Natural killer cell (primary cell): ENCODE measurements around the gene CDC20. TPM values are rescaled to one million over a fixed set of nuclear protein-coding genes. Genes with fewer than 3 reads are reported as not detected.

Source experiments
- ATAC-seq, 3 donors: fragments of 150-1000 bp in 2 of 3; fragments of 200-7000 bp in 1 of 3; cut with Tn5 transposase; 1 replicate in 1 of 3; 2 replicates in 2 of 3; pipeline ENCODE4 v1.10.0; 2021; ENCODE audit warnings: mild to moderate bottlenecking in 2 of 3, moderate library complexity in 2 of 3
- DNase-seq, 2 donors: peaks; one replicate each; pipeline versions ENCODE4 v3.0.0 to v3.0.0-alpha.2; 2013 to 2021; ENCODE audit warnings: mixed read lengths in 1 of 2
- H3K27ac ChIP-seq: one replicate; pipeline ENCODE4 v1.5.1; 2013; ENCODE audit warnings: mild to moderate bottlenecking, low read length
- H3K27me3 ChIP-seq: one replicate; pipeline ENCODE4 v1.6.1; 2013; ENCODE audit warnings: low read length; ENCODE audit not compliant: control insufficient read depth, insufficient read depth
- H3K36me3 ChIP-seq: one replicate; pipeline ENCODE4 v1.6.1; 2013; ENCODE audit warnings: low read length; ENCODE audit not compliant: control insufficient read depth, insufficient read depth
- H3K4me1 ChIP-seq: one replicate; pipeline ENCODE4 v1.6.1; 2013; ENCODE audit warnings: low read length; ENCODE audit not compliant: control insufficient read depth, insufficient read depth
- H3K4me3 ChIP-seq: one replicate; pipeline ENCODE4 v1.5.1; 2013; ENCODE audit warnings: low read length
- H3K9me3 ChIP-seq: one replicate; pipeline ENCODE4 v1.6.1; 2013; ENCODE audit warnings: low read length; ENCODE audit not compliant: control insufficient read depth, insufficient read depth
- H3K27ac Mint-ChIP-seq, 2 donors: one replicate each; pipeline ENCODE4 v1.8.0; 2022; ENCODE audit warnings: mild to moderate bottlenecking in 2 of 2, mixed read lengths in 2 of 2, moderate library complexity in 1 of 2
- H3K27me3 Mint-ChIP-seq, 2 donors: one replicate each; pipeline ENCODE4 v1.8.0; 2022; ENCODE audit warnings: low read depth in 2 of 2, mixed read lengths in 2 of 2
- H3K36me3 Mint-ChIP-seq: one replicate; pipeline ENCODE4 v1.8.0; 2022; ENCODE audit warnings: mixed read lengths
- H3K4me1 Mint-ChIP-seq, 2 donors: one replicate each; pipeline ENCODE4 v1.8.0; 2022; ENCODE audit warnings: mixed read lengths in 2 of 2
- H3K4me3 Mint-ChIP-seq: one replicate; pipeline ENCODE4 v1.8.0; 2022; ENCODE audit warnings: mild to moderate bottlenecking, moderate library complexity, mixed read lengths
- H3K9me3 Mint-ChIP-seq, 2 donors: one replicate each; pipeline ENCODE4 v1.8.0; 2022; ENCODE audit warnings: mixed read lengths in 2 of 2
- whole genome bisulfite sequencing: methylation state at CpG from one replicate; pipeline ENCODE4 v1.1.7; 2013; ENCODE audit warnings: missing lambda C conversion rate; ENCODE audit not compliant: insufficient coverage; 5-methylcytosine and 5-hydroxymethylcytosine counted together
- intact Hi-C: fragments of 100-400 bp; cut with micrococcal nuclease; formaldehyde crosslinking; loops from one replicate; pipeline ENCODE4 v1.14.2; 2022
- total RNA-seq, 4 donors: library from RNA; stranded (reverse); fragments of 120-200 nt in 1 of 4; gene quantifications; one replicate each; pipeline versions ENCODE4 v1.2.3 to v1.2.4, GENCODE V29; 2013 to 2022
- TF ChIP-seq, protein P1 (sequence below): fragments of 200-600 bp; IDR thresholded peaks from one replicate; pipeline ENCODE4 v1.8.0; 2022; ENCODE audit warnings: antibody characterized with exemption

The CDC20 gene
- total RNA-seq, 3 donors from 2014 or later (not counting 1 experiment from before 2014, with no cell fraction given): 0.50 to 2.4 (median 0.96) TPM

DNA sequence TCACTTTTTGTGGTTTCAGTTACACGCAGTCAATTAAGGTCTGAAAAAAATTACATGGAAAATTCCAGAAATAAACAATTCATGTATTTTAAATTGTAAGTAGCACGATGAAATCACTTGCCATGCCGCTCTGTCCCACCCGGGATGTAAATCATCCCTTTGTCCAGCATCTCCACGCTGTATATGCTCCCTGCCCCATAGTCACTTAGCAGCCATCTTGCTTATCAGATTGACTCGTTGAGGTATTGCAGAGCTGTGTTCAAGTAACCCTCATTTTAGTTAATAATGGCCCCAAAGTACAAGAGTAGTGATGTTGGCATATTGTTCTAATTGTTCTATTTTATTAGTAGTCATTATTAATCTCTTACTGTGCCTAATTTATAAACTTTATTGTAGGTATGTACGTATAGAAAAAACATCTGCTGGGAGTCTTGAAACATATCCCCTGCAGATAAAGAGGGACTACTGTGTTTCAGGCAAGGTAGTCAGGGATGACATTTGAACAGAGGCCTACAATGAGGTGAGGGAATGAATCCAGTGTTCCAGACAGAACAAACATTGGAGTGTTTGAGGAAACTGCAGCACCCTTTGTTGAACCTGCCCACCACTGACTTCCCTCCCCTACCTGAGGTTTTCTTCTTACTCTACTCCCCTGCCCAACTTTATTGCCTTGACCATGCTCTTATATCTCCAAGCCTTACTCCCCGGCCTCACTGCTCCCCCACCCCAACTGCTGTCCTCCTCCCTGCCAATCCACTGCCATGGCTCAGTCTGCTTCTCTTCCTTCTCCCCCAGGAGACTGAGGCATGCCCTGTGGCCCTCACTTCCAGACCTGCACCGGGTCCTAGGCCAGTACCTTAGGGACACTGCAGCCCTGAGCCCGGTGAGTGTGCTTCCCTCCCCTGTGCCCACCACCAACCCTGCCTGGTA, 7.1 kb upstream of the CDC20 start:
- Histone ChIP-seq H3K4me3 (no peak overlapping the region), H3K4me1 (peaks cover 4% of the 10 kb centered on the region), H3K27me3 (no peaks in the 10 kb centered on the region), H3K36me3 (no peaks in the 10 kb centered on the region), H3K27ac (no peak overlapping the region), H3K9me3 (no peaks in the 10 kb centered on the region)
- TF ChIP-seq, protein P1, sequence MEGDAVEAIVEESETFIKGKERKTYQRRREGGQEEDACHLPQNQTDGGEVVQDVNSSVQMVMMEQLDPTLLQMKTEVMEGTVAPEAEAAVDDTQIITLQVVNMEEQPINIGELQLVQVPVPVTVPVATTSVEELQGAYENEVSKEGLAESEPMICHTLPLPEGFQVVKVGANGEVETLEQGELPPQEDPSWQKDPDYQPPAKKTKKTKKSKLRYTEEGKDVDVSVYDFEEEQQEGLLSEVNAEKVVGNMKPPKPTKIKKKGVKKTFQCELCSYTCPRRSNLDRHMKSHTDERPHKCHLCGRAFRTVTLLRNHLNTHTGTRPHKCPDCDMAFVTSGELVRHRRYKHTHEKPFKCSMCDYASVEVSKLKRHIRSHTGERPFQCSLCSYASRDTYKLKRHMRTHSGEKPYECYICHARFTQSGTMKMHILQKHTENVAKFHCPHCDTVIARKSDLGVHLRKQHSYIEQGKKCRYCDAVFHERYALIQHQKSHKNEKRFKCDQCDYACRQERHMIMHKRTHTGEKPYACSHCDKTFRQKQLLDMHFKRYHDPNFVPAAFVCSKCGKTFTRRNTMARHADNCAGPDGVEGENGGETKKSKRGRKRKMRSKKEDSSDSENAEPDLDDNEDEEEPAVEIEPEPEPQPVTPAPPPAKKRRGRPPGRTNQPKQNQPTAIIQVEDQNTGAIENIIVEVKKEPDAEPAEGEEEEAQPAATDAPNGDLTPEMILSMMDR: no peak
- Mint-ChIP-seq H3K27ac (peak overlapping the region in 1 of 2 donors; percentile 65), H3K27me3 (no peaks in the 10 kb centered on the region), H3K4me1 (peaks cover 8 to 12% of the 10 kb centered on the region in 2 donors), H3K36me3 (no peaks in the 10 kb centered on the region), H3K4me3 (no peak overlapping the region), H3K9me3 (no peaks in the 10 kb centered on the region)
- DNase-seq: no peak
- ATAC-seq: no peak
- WGBS: 91% methylated on average over 9 of the region's 10 CpGs
- intact Hi-C loops: no loop called here

DNA sequence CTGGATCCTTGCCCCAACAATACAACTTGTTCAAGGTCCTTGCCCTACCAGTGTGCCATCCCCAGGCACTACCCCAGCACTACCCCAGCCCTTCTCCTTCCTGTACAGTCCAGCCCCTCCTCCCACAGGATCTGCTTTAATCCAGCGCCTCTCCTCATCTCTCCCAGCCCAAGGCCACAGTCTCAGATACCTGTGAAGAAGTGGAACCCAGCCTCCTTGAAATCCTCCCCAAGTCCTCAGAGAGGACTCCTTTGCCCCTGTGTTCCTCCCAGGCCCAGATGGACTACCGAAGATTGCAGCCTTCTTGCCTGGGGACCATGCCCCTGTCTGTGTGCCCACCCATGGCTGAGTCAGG, 6.5 kb upstream of the CDC20 start:
- Histone ChIP-seq H3K27me3 (no peaks in the 10 kb centered on the region), H3K27ac (no peak overlapping the region), H3K4me1 (peaks cover 4% of the 10 kb centered on the region), H3K4me3 (no peak overlapping the region), H3K9me3 (no peaks in the 10 kb centered on the region), H3K36me3 (no peaks in the 10 kb centered on the region)
- no peaks in the 10 kb centered on the region for H3K36me3 Mint-ChIP-seq
- ATAC-seq (no peak), DNase-seq (no peak)
- intact Hi-C loops: no loop called here
- peaks cover 8 to 12% of the 10 kb centered on the region in 2 donors for H3K4me1 Mint-ChIP-seq
- TF ChIP-seq, protein P1: no peak
- no peaks in the 10 kb centered on the region for H3K9me3 Mint-ChIP-seq
- H3K27me3 Mint-ChIP-seq: no peaks in the 10 kb centered on the region
- H3K27ac Mint-ChIP-seq: peak overlapping the region in 1 of 2 donors; percentile 65
- 97% methylated on average over 2 of the region's 2 CpGs for WGBS
- no peak overlapping the region for H3K4me3 Mint-ChIP-seq

DNA sequence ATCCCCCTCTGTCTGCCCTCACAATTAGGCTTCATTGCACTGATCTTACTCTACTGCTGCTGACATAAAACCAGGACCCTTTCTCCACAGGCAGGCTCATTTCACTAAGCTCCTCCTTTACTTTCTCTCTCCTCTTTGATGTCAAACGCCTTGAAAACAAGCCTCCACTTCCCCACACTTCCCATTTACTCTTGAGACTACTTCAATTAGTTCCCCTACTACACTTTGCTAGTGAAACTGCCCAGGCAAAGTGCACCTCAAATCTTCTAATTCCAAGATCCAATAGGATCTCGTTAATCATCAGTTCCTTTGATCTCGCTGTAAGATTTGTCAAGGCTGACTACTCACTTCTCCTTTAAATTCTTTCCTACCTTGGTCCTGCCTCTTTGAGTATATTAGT, 5.9 kb upstream of the CDC20 start:
- H3K9me3 ChIP-seq: no peaks in the 10 kb centered on the region
- WGBS: 59% methylated on average over 2 of the region's 3 CpGs
- ATAC-seq: no peak
- peak overlapping the region in 1 of 2 donors; percentile 65 for H3K27ac Mint-ChIP-seq
- no peaks in the 10 kb centered on the region for H3K36me3 ChIP-seq
- no peak overlapping the region for H3K4me3 ChIP-seq
- H3K4me1 ChIP-seq: peaks cover 7% of the 10 kb centered on the region
- H3K27me3 ChIP-seq: no peaks in the 10 kb centered on the region
- H3K9me3 Mint-ChIP-seq: no peaks in the 10 kb centered on the region
- H3K4me3 Mint-ChIP-seq: no peak overlapping the region
- intact Hi-C loops: no loop called here
- H3K36me3 Mint-ChIP-seq: no peaks in the 10 kb centered on the region
- TF ChIP-seq, protein P1: no peak
- no peak for DNase-seq
- peaks cover 8 to 16% of the 10 kb centered on the region in 2 donors for H3K4me1 Mint-ChIP-seq
- no peak overlapping the region for H3K27ac ChIP-seq
- H3K27me3 Mint-ChIP-seq: no peaks in the 10 kb centered on the region
